Measurements from ENCODE around the gene NAV2.

Gene NAV2

GRCh38 chr11:19891022-19891421 lies 178.4 kb downstream of the NAV2 start:
- Histone ChIP-seq H3K79me2 (ENCODE audit: low read length) (no peaks in the 10 kb centered on the region), H3K4me2 (ENCODE audit: low read depth, low read length) (no peak overlapping the region), H3K4me1 (ENCODE audit: low read length) (no peaks in the 10 kb centered on the region)

GRCh38 chr11:19892387-19892786 lies 179.8 kb downstream of the NAV2 start:
- no peaks in the 10 kb centered on the region for H3F3A ChIP-seq (ENCODE audit: insufficient read depth, low read length)
- DNase-seq = no peak
- no peaks in the 10 kb centered on the region for H3K27me3 ChIP-seq (replicated peaks; ENCODE audit: insufficient read depth, low read length)
- no peak overlapping the region for H3K4me3 ChIP-seq (ENCODE audit: low read length)
- TF ChIP-seq CTCF (IDR thresholded peaks at IDR 0.05; ENCODE audit: low read length) (no peak), EZH2 (optimal IDR thresholded peaks at IDR 0.05; ENCODE audit: low read depth, low read length) (no peak), EZH2phosphoT487 (IDR thresholded peaks at IDR 0.05; ENCODE audit: low read length) (no peak)
- no peaks in the 10 kb centered on the region for H3K79me2 ChIP-seq (ENCODE audit: low read length)
- no peak overlapping the region for H3K9ac ChIP-seq (ENCODE audit: low read length)
- H3K4me2 ChIP-seq (ENCODE audit: low read depth, low read length) = no peak overlapping the region
- H3K4me1 ChIP-seq (ENCODE audit: low read length) = no peaks in the 10 kb centered on the region
- no peaks in the 10 kb centered on the region for H3K36me3 ChIP-seq (replicated peaks; ENCODE audit: insufficient read depth, low read length)
- H3K27ac ChIP-seq (ENCODE audit: low read length) = no peak overlapping the region
- H4K20me1 ChIP-seq (ENCODE audit: insufficient read depth, low read length) = no peaks in the 10 kb centered on the region
- no peaks in the 10 kb centered on the region for H3K9me2 ChIP-seq (replicated peaks; ENCODE audit: insufficient read depth, low read length)
- no peak overlapping the region for H2AFZ ChIP-seq (ENCODE audit: low read length)
- no peaks in the 10 kb centered on the region for H3K9me3 ChIP-seq (replicated peaks; ENCODE audit: insufficient read depth, low read length)

More at GRCh38 chr11:19891022-19891421, 178.4 kb downstream of the NAV2 start:
- H3K36me3 ChIP-seq (replicated peaks; ENCODE audit: insufficient read depth, low read length) = no peaks in the 10 kb centered on the region
- H2AFZ ChIP-seq (ENCODE audit: low read length) = no peak overlapping the region
- H3K9me2 ChIP-seq (replicated peaks; ENCODE audit: insufficient read depth, low read length) = no peaks in the 10 kb centered on the region
- no peaks in the 10 kb centered on the region for H4K20me1 ChIP-seq (ENCODE audit: insufficient read depth, low read length)
- DNase-seq = no peak
- no peaks in the 10 kb centered on the region for H3K27me3 ChIP-seq (replicated peaks; ENCODE audit: insufficient read depth, low read length)
- no peaks in the 10 kb centered on the region for H3K9me3 ChIP-seq (replicated peaks; ENCODE audit: insufficient read depth, low read length)
- no peak for TF ChIP-seq CTCF (IDR thresholded peaks at IDR 0.05; ENCODE audit: low read length)
- TF ChIP-seq EZH2 (optimal IDR thresholded peaks at IDR 0.05; ENCODE audit: low read depth, low read length) = no peak
- no peak for TF ChIP-seq EZH2phosphoT487 (IDR thresholded peaks at IDR 0.05; ENCODE audit: low read length)
- H3K4me3 ChIP-seq (ENCODE audit: low read length) = no peak overlapping the region
- no peak overlapping the region for H3K27ac ChIP-seq (ENCODE audit: low read length)
- H3F3A ChIP-seq (ENCODE audit: insufficient read depth, low read length) = no peaks in the 10 kb centered on the region
- H3K9ac ChIP-seq (ENCODE audit: low read length) = no peak overlapping the region

DNA sequence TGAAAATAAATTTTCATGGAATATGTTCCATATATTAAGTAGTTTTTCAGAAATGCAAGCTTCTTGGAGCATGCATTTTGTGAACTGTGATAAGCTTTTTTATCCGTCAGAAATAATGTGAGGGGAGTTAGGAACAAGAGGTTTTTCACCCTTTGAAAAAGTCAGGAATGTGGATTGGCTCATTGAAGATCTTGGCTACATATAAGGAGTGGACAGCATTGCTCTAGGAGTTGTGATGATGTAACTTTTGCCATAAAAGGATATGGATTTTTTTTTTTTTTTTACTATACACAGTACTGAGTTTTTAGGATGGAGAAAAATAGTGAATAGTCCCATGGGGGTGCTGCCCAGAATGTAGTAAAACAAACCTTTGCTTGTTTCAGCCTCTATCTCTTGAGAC lies 180.2 kb downstream of the NAV2 start:
- H3K4me3 ChIP-seq (ENCODE audit: low read length) = no peak overlapping the region
- H3K27ac ChIP-seq (ENCODE audit: low read length) = no peak overlapping the region
- H3K27me3 ChIP-seq (replicated peaks; ENCODE audit: insufficient read depth, low read length) = no peaks in the 10 kb centered on the region
- no peaks in the 10 kb centered on the region for H3K9me3 ChIP-seq (replicated peaks; ENCODE audit: insufficient read depth, low read length)
- H3F3A ChIP-seq (ENCODE audit: insufficient read depth, low read length) = no peaks in the 10 kb centered on the region
- no peaks in the 10 kb centered on the region for H3K36me3 ChIP-seq (replicated peaks; ENCODE audit: insufficient read depth, low read length)
- no peaks in the 10 kb centered on the region for H3K79me2 ChIP-seq (ENCODE audit: low read length)
- TF ChIP-seq CTCF (IDR thresholded peaks at IDR 0.05; ENCODE audit: low read length) = no peak
- no peak for DNase-seq
- H4K20me1 ChIP-seq (ENCODE audit: insufficient read depth, low read length) = no peaks in the 10 kb centered on the region
- H3K9me2 ChIP-seq (replicated peaks; ENCODE audit: insufficient read depth, low read length) = no peaks in the 10 kb centered on the region
- H3K9ac ChIP-seq (ENCODE audit: low read length) = no peak overlapping the region
- H3K4me2 ChIP-seq (ENCODE audit: low read depth, low read length) = no peak overlapping the region
- no peak overlapping the region for H2AFZ ChIP-seq (ENCODE audit: low read length)
- no peaks in the 10 kb centered on the region for H3K4me1 ChIP-seq (ENCODE audit: low read length)
